AG09319 (cell line): Measurements from ENCODE around the gene DLST.

ENCODE experiments used
- DNase-seq: peaks from one replicate; pipeline ENCODE4 v3.0.0-alpha.2; 2010; ENCODE audit warnings: low read depth; ENCODE audit errors: extremely low read depth
- TF ChIP-seq, protein P1 (sequence below): IDR thresholded peaks from 2 replicates; pipeline ENCODE4 v1.5.1; 2011; ENCODE audit warnings: low read depth, mild to moderate bottlenecking, inconsistent platforms, low read length, moderate library complexity

The DLST gene

DNA sequence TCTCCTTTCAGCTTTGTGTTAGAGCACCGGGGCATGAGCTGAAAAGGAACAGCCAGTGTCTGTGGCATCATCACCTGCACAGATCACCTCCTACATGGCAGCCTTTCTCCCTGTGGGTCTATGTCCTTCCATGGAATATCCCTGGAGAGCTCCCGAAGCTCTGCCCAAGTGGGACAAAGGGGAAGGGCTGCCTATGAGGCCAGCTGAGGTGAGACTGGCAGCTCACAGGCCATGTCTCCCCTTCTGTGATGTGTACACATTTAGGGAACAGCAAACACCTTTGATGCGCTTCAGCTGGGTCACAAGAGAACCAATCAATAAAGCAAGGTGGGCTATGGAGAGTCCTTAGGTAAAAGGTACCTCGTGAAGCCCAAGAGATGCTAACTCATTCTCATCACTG, 9.9 kb upstream of the DLST start:
- DNase-seq = no peak
- TF ChIP-seq, protein P1, sequence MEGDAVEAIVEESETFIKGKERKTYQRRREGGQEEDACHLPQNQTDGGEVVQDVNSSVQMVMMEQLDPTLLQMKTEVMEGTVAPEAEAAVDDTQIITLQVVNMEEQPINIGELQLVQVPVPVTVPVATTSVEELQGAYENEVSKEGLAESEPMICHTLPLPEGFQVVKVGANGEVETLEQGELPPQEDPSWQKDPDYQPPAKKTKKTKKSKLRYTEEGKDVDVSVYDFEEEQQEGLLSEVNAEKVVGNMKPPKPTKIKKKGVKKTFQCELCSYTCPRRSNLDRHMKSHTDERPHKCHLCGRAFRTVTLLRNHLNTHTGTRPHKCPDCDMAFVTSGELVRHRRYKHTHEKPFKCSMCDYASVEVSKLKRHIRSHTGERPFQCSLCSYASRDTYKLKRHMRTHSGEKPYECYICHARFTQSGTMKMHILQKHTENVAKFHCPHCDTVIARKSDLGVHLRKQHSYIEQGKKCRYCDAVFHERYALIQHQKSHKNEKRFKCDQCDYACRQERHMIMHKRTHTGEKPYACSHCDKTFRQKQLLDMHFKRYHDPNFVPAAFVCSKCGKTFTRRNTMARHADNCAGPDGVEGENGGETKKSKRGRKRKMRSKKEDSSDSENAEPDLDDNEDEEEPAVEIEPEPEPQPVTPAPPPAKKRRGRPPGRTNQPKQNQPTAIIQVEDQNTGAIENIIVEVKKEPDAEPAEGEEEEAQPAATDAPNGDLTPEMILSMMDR = no peak

DNA sequence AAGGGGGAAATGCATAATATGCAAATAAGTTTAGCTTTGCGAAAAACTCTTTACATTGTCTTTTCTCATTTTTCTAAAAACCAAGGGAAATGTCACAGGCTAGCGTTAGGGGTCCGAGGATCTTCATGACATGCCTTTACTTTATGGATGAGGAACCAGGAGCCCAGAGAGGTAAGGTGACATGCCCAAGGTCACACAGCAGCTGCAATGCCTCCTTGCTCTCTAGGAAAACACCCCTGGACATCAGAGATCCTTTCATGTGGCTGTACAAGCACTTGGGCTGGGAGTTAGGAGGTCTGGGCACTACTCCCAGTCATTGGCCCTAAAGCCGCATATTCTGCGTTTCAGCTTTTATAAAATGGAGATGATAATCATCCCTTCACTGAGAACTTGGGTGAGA, 6.5 kb upstream of the DLST start:
- TF ChIP-seq, protein P1 = no peak
- DNase-seq = no peak

DNA sequence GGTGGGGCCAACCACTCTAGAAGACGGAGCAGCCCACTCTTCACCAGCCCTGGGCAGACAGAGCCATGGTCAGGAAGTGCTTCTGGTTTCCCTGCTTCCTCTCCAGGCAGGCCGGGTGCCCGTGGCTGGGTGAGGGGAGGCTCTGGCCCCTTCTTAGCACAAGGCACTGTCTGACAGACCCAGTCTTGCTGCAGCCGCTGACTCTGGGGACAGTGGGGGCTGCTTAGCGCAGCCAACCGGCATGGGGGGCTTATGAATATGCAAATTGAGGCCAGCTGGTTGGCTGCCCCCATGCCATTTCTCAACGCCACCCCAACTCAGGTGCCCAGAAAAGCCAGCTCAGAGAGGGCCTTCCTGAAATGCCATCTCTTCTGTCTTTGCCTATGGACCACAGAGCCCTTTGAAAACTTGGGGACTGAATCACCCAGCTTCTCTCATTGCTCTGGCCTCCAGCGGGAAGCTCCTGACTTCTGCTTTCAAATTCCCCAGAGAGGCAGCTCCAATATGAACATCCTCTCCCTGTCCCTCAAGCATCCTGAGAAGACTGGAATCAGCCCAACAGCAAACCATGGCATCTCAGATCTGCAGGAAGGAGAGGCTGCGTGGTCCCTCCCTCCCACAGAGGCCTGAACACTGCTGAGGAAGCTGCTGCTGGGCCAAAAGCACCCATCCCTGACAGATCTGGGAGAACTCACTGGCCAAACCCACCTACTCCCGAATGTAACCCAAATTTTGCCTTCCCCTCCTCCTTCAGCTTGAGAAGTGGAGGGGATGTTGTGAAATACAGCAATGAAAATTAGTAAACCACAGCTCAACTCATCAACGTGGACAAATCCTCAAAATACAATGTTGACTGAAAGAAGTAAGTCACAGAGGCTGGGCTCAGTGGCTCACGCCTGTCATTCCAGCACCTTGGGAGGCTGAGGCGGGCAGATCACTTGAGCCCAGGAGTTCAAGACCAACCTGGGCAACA, 5.5 kb upstream of the DLST start, which contains the start of gene PROX2:
Gene PROX2, minus strand, starts transcription at position 205 of the 973 bp plus-strand sequence. CDS start 12,311 bp downstream, outside the sequence.
- DNase-seq = no peak
- TF ChIP-seq, protein P1 = no peak

DNA sequence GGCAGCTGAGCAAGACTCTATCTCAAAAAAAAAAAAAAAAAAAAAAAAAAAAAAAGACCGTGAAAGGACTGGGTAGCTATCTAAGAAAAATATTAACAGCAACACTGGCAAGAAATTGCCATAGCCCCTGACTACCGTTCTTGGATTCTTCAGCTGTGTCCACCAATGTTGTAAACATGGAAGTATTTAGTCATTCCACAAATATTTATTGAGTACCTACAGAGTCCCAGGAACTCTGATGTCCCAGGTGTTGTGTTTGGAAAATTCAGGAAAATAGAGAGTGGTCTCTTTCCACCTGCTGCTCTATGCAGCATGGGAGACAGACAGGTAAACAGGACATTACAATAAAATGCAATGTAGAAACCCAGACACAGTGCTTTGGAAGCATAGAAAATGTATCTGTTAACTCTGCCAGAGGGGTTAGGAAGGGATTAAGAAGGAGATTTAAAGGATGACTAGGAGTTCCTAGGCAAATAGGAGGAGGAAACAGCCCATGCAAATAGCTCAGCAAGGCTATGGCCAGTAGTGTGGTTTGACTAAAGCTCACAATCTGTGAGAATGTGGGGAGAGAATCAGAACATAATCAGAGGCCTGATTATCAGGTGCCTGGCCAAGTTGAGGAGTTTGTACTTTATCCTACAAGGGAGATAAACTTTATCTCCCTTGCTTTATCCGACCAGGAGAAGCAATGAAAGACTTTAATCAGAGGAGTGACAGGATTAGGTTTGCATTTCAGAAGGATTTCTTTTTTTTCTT, 2.1 kb upstream of the DLST start:
- TF ChIP-seq, protein P1 = no peak
- no peak for DNase-seq

DNA sequence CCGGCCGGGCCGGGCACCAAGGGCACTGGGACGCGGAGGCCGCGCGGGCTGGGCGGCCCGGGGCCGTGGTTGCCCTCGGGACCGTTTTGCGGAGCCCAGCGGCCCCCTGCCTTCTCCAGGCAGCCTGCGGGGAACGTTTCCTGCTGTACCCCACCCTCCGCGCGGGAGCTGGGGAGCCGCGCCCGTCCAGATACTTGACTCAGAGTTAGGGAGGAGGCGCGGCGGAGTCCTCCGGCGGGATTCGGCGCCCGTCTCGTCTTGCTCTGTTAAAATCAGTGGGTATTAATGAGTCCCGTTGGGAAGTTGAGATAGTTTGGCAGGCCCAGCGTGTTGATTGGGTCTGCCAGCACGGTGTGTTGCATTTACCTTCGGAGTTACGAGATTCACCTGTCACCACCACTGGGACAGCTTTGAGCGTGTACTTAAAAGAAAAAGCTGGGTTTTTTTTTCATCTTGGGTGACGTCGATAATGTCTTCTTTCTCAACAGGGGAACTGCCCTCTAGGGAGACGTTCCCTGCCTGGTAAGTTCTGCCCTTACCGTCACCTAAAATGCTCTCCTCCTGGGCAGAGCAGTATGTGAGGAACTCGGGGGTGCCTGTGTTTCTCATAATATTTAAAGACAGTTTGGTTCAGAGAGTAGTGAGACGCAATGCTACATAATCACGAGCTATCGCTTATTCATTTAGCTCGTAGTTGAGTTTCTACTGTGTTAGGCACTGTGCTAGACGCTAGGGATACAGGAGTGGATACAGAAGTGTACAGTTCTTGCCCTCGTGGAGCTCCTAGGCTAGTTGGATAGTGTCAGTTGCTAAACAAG, 596 bp downstream of the DLST start:
- TF ChIP-seq, protein P1 = no peak
- no peak for DNase-seq

DNA sequence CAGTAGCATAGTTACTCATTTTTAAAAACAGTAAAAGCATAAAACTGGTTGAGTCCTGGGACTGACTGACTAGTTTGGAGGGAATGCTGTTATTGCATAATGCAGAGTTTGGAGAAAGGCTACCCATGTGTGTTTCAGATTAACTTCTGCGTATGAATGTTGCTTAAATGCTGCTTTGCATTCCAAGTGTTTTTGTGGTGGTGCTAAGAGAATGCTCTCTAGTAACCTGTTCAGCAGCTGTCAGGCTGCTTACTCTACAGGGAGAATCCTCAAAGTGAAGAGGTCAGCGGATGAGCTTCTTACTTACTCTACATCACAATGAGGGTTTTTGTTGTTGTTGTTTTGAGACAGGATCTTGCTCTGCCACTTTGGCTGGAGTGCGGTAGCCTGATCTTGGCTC, 4.3 kb downstream of the DLST start:
- TF ChIP-seq, protein P1 = no peak
- DNase-seq = peak; percentile 92
